LNCAP (cell line): Measurements from ENCODE around the gene QTRT2.

Experiments
- CTCF ChIP-seq: fragments of 450-650 bp; IDR thresholded peaks from 2 replicates; pipeline ENCODE4 v1.5.1; 2017; ENCODE audit warnings: mild to moderate bottlenecking

Gene QTRT2

GRCh38 chr3:114056130-114057010 lies at the start of gene QTRT2, which contains the start of gene CCDC191:
Gene QTRT2 (plus strand): TSS chr3:114056737. CDS start chr3:114065258, 8,521 bp downstream.
Gene CCDC191 (minus strand): TSS chr3:114056526. CDS start chr3:114056466, 60 bp downstream.
- no peak for TF ChIP-seq CTCF

- TF ChIP-seq CTCF = no peak
These were observed 45.3 kb upstream of the QTRT2 start for GRCh38 chr3:114011059-114011797.

- TF ChIP-seq CTCF = no peak
These were observed 42.3 kb upstream of the QTRT2 start for GRCh38 chr3:114014211-114014610.

GRCh38 chr3:114019486-114019885 lies 37.1 kb upstream of the QTRT2 start:
- no peak for TF ChIP-seq CTCF

- TF ChIP-seq CTCF = no peak
These were observed 35.6 kb upstream of the QTRT2 start for GRCh38 chr3:114020907-114021306.

- TF ChIP-seq CTCF = no peak
These were observed 34.3 kb upstream of the QTRT2 start for GRCh38 chr3:114022145-114022802.

- no peak for TF ChIP-seq CTCF
These were observed 31.1 kb upstream of the QTRT2 start for GRCh38 chr3:114025451-114025850.
